ENCODE data around the gene TMEM186.

GRCh38 chr16:8798174-8798527, 712 bp upstream of the TMEM186 start:
- no peak for TF ChIP-seq CTCF (IDR thresholded peaks at IDR 0.05)
- TF ChIP-seq POLR2A (IDR thresholded peaks at IDR 0.05) = no peak

Measured in lower leg skin (tissue), 3 donors.